VCaP (cell line): Measurements from ENCODE around the gene ATP1A2.

Source experiments
- H3K27ac ChIP-seq: fragments of 450-650 bp; 2 replicates; pipeline ENCODE4 v1.5.1; 2017
- CTCF ChIP-seq: fragments of 450-650 bp; conservative IDR thresholded peaks from 2 replicates; pipeline ENCODE4 v1.5.1; 2017; ENCODE audit warnings: mild to moderate bottlenecking, moderate library complexity

Gene ATP1A2

GRCh38 chr1:160134791-160135572 lies 19.4 kb downstream of the ATP1A2 start:
- H3K27ac ChIP-seq = no peak overlapping the region
- TF ChIP-seq CTCF = no peak

DNA sequence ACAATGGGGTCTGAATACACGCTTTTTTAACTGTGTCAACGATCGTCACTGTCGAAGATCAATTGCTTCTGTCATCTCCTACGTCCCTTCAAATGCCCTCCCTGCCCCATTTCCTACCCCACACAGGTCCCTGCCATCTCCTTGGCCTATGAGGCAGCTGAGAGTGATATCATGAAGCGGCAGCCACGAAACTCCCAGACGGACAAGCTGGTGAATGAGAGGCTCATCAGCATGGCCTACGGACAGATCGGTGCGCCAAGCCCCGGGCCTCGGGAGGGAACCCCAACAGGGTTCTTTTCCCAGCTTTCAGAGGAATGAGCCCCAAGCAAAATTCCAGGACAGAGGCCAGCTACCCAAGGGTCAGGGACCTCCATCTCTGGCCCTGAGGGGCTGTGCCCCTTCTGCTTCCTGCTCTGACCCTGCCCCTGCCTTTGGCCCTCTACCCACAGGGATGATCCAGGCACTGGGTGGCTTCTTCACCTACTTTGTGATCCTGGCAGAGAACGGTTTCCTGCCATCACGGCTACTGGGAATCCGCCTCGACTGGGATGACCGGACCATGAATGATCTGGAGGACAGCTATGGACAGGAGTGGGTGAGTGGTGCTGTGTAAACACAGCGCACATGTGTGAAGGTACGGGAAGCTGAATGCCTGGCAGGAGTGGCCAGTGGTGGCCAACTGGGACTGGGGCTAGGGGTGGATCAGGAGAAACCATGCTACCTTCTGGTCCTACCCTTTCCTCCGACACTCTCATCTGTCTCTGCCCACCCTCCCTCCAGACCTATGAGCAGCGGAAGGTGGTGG lies 20.8 kb downstream of the ATP1A2 start:
- H3K27ac ChIP-seq = no peak overlapping the region
- TF ChIP-seq CTCF = no peak

DNA sequence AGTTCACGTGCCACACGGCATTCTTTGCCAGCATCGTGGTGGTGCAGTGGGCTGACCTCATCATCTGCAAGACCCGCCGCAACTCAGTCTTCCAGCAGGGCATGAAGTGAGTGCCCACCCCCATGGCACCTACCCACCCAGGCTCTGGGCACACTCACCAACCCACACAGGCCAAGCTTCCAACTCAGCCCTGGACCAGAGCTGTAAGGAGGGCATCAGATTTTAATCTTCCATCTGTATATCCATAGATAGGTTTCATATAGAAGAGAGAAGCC lies 21.3 kb downstream of the ATP1A2 start:
- no peak overlapping the region for H3K27ac ChIP-seq
- no peak for TF ChIP-seq CTCF

DNA sequence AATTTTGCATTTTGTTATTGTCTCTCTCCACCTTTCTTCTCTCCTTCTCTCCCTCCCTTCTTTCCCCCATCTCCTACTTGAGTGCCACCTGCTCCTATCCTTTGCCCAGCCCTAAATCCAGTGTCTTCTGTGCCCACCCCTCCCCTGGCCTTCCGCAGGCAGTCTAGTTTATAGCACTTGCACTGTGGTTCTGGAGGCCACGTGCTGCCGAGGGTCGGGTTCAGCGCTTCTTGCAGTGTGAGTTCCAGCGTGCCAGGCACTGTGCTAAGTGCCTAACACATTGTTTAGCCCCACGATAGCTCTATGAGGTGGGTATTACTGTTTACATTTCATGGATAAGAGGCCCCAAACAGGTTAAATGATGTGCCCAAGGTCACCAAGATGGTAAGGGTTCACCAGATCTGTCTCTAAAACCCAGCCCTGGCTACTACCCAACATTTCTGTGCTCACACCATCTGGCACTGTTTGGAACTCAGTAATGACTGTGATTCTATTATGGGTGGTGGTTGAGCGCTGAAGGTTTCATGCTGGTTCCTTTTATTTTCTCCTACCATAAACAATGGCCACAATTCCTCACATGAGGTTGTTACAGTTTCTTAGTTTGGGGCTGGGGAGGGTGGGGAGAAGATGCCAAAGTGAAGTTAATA lies 21.8 kb downstream of the ATP1A2 start:
- no peak overlapping the region for H3K27ac ChIP-seq
- no peak for TF ChIP-seq CTCF

DNA sequence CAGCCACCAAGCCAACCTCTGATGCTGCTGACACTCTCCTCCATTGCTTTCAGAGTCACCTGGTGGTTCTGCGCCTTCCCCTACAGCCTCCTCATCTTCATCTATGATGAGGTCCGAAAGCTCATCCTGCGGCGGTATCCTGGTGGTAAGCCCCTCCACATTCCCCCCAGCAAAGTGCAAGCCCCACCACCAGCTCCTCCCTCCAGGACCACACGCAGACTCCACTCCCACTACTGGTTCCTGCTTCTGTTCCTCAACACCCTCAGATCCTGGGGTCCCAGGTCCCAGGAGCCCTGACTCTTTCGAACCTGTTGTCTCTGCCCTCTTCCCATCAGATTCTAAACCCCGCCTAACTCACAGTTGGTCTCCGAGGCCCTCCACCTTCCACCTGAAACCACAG lies 24.3 kb downstream of the ATP1A2 start:
- no peak overlapping the region for H3K27ac ChIP-seq
- TF ChIP-seq CTCF = no peak

- H3K27ac ChIP-seq = no peak overlapping the region
- TF ChIP-seq CTCF = no peak
These were observed 28.1 kb downstream of the ATP1A2 start for GRCh38 chr1:160143695-160144094.

GRCh38 chr1:160144921-160145320 lies 29.4 kb downstream of the ATP1A2 start:
- TF ChIP-seq CTCF = no peak
- no peak overlapping the region for H3K27ac ChIP-seq
